Natural killer cell (primary cell): ENCODE measurements around the gene TYK2. TPM values are rescaled to one million over a fixed set of nuclear protein-coding genes. Genes with fewer than 3 reads are reported as not detected.

Experiments
- ATAC-seq, 3 donors: fragments of 150-1000 bp in 2 of 3; fragments of 200-7000 bp in 1 of 3; cut with Tn5 transposase; 1 replicate in 1 of 3; 2 replicates in 2 of 3; pipeline ENCODE4 v1.10.0; 2021; ENCODE audit warnings: mild to moderate bottlenecking in 2 of 3, moderate library complexity in 2 of 3
- DNase-seq, 2 donors: peaks; one replicate each; pipeline versions ENCODE4 v3.0.0 to v3.0.0-alpha.2; 2013 to 2021; ENCODE audit warnings: mixed read lengths in 1 of 2
- H3K27ac ChIP-seq: one replicate; pipeline ENCODE4 v1.5.1; 2013; ENCODE audit warnings: mild to moderate bottlenecking, low read length
- H3K27me3 ChIP-seq: one replicate; pipeline ENCODE4 v1.6.1; 2013; ENCODE audit warnings: low read length; ENCODE audit not compliant: control insufficient read depth, insufficient read depth
- H3K36me3 ChIP-seq: one replicate; pipeline ENCODE4 v1.6.1; 2013; ENCODE audit warnings: low read length; ENCODE audit not compliant: control insufficient read depth, insufficient read depth
- H3K4me1 ChIP-seq: one replicate; pipeline ENCODE4 v1.6.1; 2013; ENCODE audit warnings: low read length; ENCODE audit not compliant: control insufficient read depth, insufficient read depth
- H3K4me3 ChIP-seq: one replicate; pipeline ENCODE4 v1.5.1; 2013; ENCODE audit warnings: low read length
- H3K9me3 ChIP-seq: one replicate; pipeline ENCODE4 v1.6.1; 2013; ENCODE audit warnings: low read length; ENCODE audit not compliant: control insufficient read depth, insufficient read depth
- H3K27ac Mint-ChIP-seq, 2 donors: one replicate each; pipeline ENCODE4 v1.8.0; 2022; ENCODE audit warnings: mild to moderate bottlenecking in 2 of 2, mixed read lengths in 2 of 2, moderate library complexity in 1 of 2
- H3K27me3 Mint-ChIP-seq, 2 donors: one replicate each; pipeline ENCODE4 v1.8.0; 2022; ENCODE audit warnings: low read depth in 2 of 2, mixed read lengths in 2 of 2
- H3K36me3 Mint-ChIP-seq: one replicate; pipeline ENCODE4 v1.8.0; 2022; ENCODE audit warnings: mixed read lengths
- H3K4me1 Mint-ChIP-seq, 2 donors: one replicate each; pipeline ENCODE4 v1.8.0; 2022; ENCODE audit warnings: mixed read lengths in 2 of 2
- H3K4me3 Mint-ChIP-seq: one replicate; pipeline ENCODE4 v1.8.0; 2022; ENCODE audit warnings: mild to moderate bottlenecking, moderate library complexity, mixed read lengths
- H3K9me3 Mint-ChIP-seq, 2 donors: one replicate each; pipeline ENCODE4 v1.8.0; 2022; ENCODE audit warnings: mixed read lengths in 2 of 2
- CTCF ChIP-seq: fragments of 200-600 bp; IDR thresholded peaks from one replicate; pipeline ENCODE4 v1.8.0; 2022; ENCODE audit warnings: antibody characterized with exemption
- WGBS: methylation state at CpG from one replicate; pipeline ENCODE4 v1.1.7; 2013; ENCODE audit warnings: missing lambda C conversion rate; ENCODE audit not compliant: insufficient coverage; 5-methylcytosine and 5-hydroxymethylcytosine counted together
- intact Hi-C: fragments of 100-400 bp; cut with micrococcal nuclease; formaldehyde crosslinking; loops from one replicate; pipeline ENCODE4 v1.14.2; 2022
- total RNA-seq, 4 donors: library from RNA; stranded (reverse); fragments of 120-200 nt in 1 of 4; gene quantifications; one replicate each; pipeline versions ENCODE4 v1.2.3 to v1.2.4, GENCODE V29; 2013 to 2022

TYK2 gene
- total RNA-seq, 3 donors from 2014 or later (not counting 1 experiment from before 2014, with no cell fraction given), result 401 to 469 (median 454) TPM

GRCh38 chr19:10325732-10326131, 54.6 kb downstream of the TYK2 start:
- H3K4me3 Mint-ChIP-seq, result no peak overlapping the region
- no peaks in the 10 kb centered on the region for H3K9me3 Mint-ChIP-seq
- no peak for ATAC-seq
- no peak for DNase-seq
- no peaks in the 10 kb centered on the region for H3K36me3 Mint-ChIP-seq
- no peaks in the 10 kb centered on the region for H3K27me3 ChIP-seq
- intact Hi-C loops, result no loop called here
- H3K4me1 ChIP-seq, result no peaks in the 10 kb centered on the region
- WGBS, result 97% methylated on average over 8 of the region's 8 CpGs
- H3K4me3 ChIP-seq, result no peak overlapping the region
- peaks cover 0 to 6% of the 10 kb centered on the region in 2 donors for H3K4me1 Mint-ChIP-seq
- no peaks in the 10 kb centered on the region for H3K9me3 ChIP-seq
- no peaks in the 10 kb centered on the region for H3K27me3 Mint-ChIP-seq
- no peak for TF ChIP-seq CTCF
- no peak overlapping the region for H3K27ac Mint-ChIP-seq
- no peak overlapping the region for H3K27ac ChIP-seq
- peaks cover 85% of the 10 kb centered on the region for H3K36me3 ChIP-seq

GRCh38 chr19:10321874-10322835, 58.2 kb downstream of the TYK2 start:
- DNase-seq (no peak), ATAC-seq (no peak)
- intact Hi-C loops, result no loop called here
- Histone ChIP-seq H3K27me3 (no peaks in the 10 kb centered on the region), H3K9me3 (no peaks in the 10 kb centered on the region), H3K4me3 (no peak overlapping the region), H3K4me1 (no peaks in the 10 kb centered on the region), H3K27ac (no peak overlapping the region), H3K36me3 (peaks cover 79% of the 10 kb centered on the region)
- TF ChIP-seq CTCF, result no peak
- WGBS, result 98% methylated on average over 19 of the region's 19 CpGs
- Mint-ChIP-seq H3K36me3 (no peaks in the 10 kb centered on the region), H3K27ac (no peak overlapping the region), H3K9me3 (no peaks in the 10 kb centered on the region), H3K4me1 (peaks cover 0 to 11% of the 10 kb centered on the region in 2 donors), H3K4me3 (no peak overlapping the region), H3K27me3 (no peaks in the 10 kb centered on the region)

- Histone ChIP-seq H3K27ac (no peak overlapping the region), H3K9me3 (no peaks in the 10 kb centered on the region), H3K4me1 (no peaks in the 10 kb centered on the region), H3K4me3 (no peak overlapping the region), H3K36me3 (peaks cover 79% of the 10 kb centered on the region), H3K27me3 (no peaks in the 10 kb centered on the region)
- TF ChIP-seq CTCF, result no peak
- 91% methylated on average over 11 of the region's 11 CpGs for WGBS
- no peak for ATAC-seq
- intact Hi-C loops, result no loop called here
- Mint-ChIP-seq H3K4me1 (peaks cover 0 to 15% of the 10 kb centered on the region in 2 donors), H3K4me3 (no peak overlapping the region), H3K27me3 (no peaks in the 10 kb centered on the region), H3K9me3 (no peaks in the 10 kb centered on the region), H3K27ac (no peak overlapping the region), H3K36me3 (no peaks in the 10 kb centered on the region)
- DNase-seq, result no peak
These were observed 59.0 kb downstream of the TYK2 start for GRCh38 chr19:10321417-10321797.
